ENCODE results near the gene TMEM132C.

DNA sequence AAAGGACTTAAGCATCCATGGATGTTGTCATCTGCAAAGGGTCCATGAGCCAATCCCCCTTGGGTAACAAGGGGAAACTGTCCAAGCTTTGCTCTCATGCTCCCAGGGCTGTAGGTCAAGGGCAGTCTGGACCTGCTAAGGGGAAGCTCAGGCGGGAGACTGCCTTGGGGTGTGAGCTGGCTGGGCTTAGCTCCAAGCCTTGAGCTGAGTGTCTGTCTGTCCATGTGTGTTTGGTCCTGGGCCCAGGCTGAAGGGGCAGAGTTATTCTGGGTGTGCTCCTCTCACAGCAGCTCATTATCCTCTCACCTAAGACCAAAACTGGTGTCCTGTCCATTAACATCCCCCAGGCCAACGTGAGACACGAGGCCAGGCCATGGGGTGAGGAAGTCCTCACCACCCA is 282.0 kb downstream of the TMEM132C start:
- TF ChIP-seq RAD21 (IDR thresholded peaks at IDR 0.05; ENCODE audit: low read depth) (no peak), CEBPB (IDR thresholded peaks at IDR 0.05) (no peak), FOXM1 (IDR thresholded peaks at IDR 0.05; ENCODE audit: borderline replicate concordance, low read depth) (no peak), TAF1 (IDR thresholded peaks at IDR 0.05; ENCODE audit: low read depth) (no peak), TCF12 (IDR thresholded peaks at IDR 0.05; ENCODE audit: low read depth) (no peak), NFIC (IDR thresholded peaks at IDR 0.05) (no peak), EGR1 (IDR thresholded peaks at IDR 0.05) (no peak), CREB1 (IDR thresholded peaks at IDR 0.05; ENCODE audit: low read depth) (no peak), TEAD4 (IDR thresholded peaks at IDR 0.05) (no peak), ZBTB7A (IDR thresholded peaks at IDR 0.05; ENCODE audit: low read depth) (no peak), EP300 (IDR thresholded peaks at IDR 0.05; ENCODE audit: borderline replicate concordance) (no peak)
- TF ChIP-seq, protein P1, sequence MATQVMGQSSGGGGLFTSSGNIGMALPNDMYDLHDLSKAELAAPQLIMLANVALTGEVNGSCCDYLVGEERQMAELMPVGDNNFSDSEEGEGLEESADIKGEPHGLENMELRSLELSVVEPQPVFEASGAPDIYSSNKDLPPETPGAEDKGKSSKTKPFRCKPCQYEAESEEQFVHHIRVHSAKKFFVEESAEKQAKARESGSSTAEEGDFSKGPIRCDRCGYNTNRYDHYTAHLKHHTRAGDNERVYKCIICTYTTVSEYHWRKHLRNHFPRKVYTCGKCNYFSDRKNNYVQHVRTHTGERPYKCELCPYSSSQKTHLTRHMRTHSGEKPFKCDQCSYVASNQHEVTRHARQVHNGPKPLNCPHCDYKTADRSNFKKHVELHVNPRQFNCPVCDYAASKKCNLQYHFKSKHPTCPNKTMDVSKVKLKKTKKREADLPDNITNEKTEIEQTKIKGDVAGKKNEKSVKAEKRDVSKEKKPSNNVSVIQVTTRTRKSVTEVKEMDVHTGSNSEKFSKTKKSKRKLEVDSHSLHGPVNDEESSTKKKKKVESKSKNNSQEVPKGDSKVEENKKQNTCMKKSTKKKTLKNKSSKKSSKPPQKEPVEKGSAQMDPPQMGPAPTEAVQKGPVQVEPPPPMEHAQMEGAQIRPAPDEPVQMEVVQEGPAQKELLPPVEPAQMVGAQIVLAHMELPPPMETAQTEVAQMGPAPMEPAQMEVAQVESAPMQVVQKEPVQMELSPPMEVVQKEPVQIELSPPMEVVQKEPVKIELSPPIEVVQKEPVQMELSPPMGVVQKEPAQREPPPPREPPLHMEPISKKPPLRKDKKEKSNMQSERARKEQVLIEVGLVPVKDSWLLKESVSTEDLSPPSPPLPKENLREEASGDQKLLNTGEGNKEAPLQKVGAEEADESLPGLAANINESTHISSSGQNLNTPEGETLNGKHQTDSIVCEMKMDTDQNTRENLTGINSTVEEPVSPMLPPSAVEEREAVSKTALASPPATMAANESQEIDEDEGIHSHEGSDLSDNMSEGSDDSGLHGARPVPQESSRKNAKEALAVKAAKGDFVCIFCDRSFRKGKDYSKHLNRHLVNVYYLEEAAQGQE (IDR thresholded peaks at IDR 0.05; ENCODE audit: low read depth) = no peak
- TF ChIP-seq, protein P2, sequence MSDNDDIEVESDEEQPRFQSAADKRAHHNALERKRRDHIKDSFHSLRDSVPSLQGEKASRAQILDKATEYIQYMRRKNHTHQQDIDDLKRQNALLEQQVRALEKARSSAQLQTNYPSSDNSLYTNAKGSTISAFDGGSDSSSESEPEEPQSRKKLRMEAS (IDR thresholded peaks at IDR 0.05) = no peak
- TF ChIP-seq, protein P3, sequence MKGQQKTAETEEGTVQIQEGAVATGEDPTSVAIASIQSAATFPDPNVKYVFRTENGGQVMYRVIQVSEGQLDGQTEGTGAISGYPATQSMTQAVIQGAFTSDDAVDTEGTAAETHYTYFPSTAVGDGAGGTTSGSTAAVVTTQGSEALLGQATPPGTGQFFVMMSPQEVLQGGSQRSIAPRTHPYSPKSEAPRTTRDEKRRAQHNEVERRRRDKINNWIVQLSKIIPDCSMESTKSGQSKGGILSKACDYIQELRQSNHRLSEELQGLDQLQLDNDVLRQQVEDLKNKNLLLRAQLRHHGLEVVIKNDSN (IDR thresholded peaks at IDR 0.05) = no peak

All from Ishikawa (cell line).